Gastroesophageal sphincter (tissue), 4 donors: ENCODE measurements around the gene KAZN. TPM values are rescaled to one million over a fixed set of nuclear protein-coding genes. Genes with fewer than 3 reads are reported as not detected.

Experiments used
- ATAC-seq: fragments of 150-250 bp; one replicate; pipeline ENCODE4 v1.9.1; 2016; ENCODE audit warnings: mild to moderate bottlenecking, moderate library complexity
- H3K27ac ChIP-seq, 4 donors: fragments of 200-600 bp; sonication (generic) in 3 of 4; 1 replicate in 3 of 4; 2 replicates in 1 of 4; pipeline ENCODE4 v1.5.1; 2016 to 2019
- H3K27me3 ChIP-seq: fragments of 200-600 bp; sonication (generic); one replicate; pipeline ENCODE4 v1.5.1; 2019
- H3K36me3 ChIP-seq, 2 donors: fragments of 200-600 bp; sonication (generic); one replicate each; pipeline ENCODE4 v1.5.1; 2019; ENCODE audit warnings: control low read depth in 1 of 2
- H3K4me1 ChIP-seq, 3 donors: fragments of 200-600 bp; sonication (generic); 1 replicate in 2 of 3; 2 replicates in 1 of 3; pipeline ENCODE4 v1.5.1; 2016 to 2019; ENCODE audit warnings: control low read depth in 2 of 3
- H3K4me3 ChIP-seq, 2 donors: fragments of 200-600 bp; sonication (generic); one replicate each; pipeline ENCODE4 v1.5.1; 2019; ENCODE audit warnings: mild to moderate bottlenecking in 1 of 2, moderate library complexity in 1 of 2
- H3K9me3 ChIP-seq, 3 donors: fragments of 200-600 bp; sonication (generic); one replicate each; pipeline ENCODE4 v1.5.1; 2017 to 2019; ENCODE audit warnings: control low read depth in 2 of 3
- CTCF ChIP-seq, 4 experiments: fragments of 200-600 bp in 2 of 4; fragments of 450-650 bp in 2 of 4; sonication (generic) in 1 of 4; IDR thresholded peaks; one replicate each; pipeline ENCODE4 v1.5.1; 2017 to 2019; ENCODE audit warnings: antibody characterized with exemption in 4 of 4, mild to moderate bottlenecking in 2 of 4, moderate library complexity in 2 of 4
- EP300 ChIP-seq: sonication (generic); formaldehyde crosslinking; IDR thresholded peaks from one replicate; pipeline ENCODE4 v1.6.1; 2017; ENCODE audit warnings: antibody characterized with exemption, mild to moderate bottlenecking
- POLR2A ChIP-seq, 2 donors: fragments of 450-650 bp; IDR thresholded peaks; one replicate each; pipeline ENCODE4 v1.6.1; 2017; ENCODE audit warnings: antibody characterized with exemption in 2 of 2, mild to moderate bottlenecking in 2 of 2, moderate library complexity in 1 of 2
- POLR2AphosphoS5 ChIP-seq: sonication (generic); formaldehyde crosslinking; IDR thresholded peaks from one replicate; pipeline ENCODE4 v1.6.1; 2017; ENCODE audit warnings: antibody characterized with exemption
- WGBS, 2 donors: methylation state at CpG; one replicate each; pipeline ENCODE4 v1.1.5; 2018; ENCODE audit warnings: low coverage in 1 of 2; 5-methylcytosine and 5-hydroxymethylcytosine counted together
- total RNA-seq, 4 donors: library from RNA; depleted of rRNA; stranded (reverse); fragments of >200 nt; gene quantifications; one replicate each; pipeline ENCODE4 v1.1.0, GENCODE V29; 2016

The KAZN gene
- total RNA-seq, 4 donors from 2014 or later = 6.5 to 16.6 (median 11.5) TPM

DNA sequence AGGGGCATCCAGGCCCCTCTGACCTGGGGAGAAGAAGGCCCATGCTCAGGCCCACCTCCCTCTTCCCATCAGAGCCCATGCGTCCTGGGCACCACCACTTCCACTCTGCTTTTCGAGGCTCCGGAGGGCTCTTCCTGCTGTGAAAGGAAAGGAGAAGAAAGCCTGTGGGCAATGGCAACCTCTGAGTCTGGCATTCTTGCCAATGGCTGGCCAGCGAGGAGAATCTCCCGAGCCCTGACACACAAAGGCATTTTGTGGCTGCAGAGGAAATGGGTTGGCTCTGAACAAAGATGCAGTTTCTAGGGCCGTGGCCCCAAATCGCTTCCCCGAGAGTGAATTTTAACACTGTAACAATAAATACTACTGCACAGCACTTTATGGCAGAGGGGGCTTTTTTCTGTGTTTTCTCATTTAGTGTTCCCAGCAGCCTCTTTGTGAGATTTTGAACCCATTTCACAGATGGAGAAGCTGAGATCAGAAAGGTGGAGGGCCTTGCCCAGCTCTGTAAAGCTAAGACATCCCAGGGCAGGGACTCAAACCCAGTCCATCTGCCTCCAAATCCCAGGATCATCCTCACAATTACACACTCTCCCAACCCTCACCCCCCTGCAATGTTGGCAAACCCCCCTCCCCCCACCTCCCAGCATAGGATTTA lies 519.3 kb downstream of the KAZN start:
- Histone ChIP-seq H3K4me1 (no peaks in the 10 kb centered on the region), H3K27me3 (peaks cover 3% of the 10 kb centered on the region), H3K4me3 (no peak overlapping the region), H3K36me3 (no peaks in the 10 kb centered on the region), H3K9me3 (no peaks in the 10 kb centered on the region), H3K27ac (no peak overlapping the region)
- WGBS, 2 donors = 50 to 95% methylated on average over 3 to 5 of the region's 8 CpGs
- no peak for ATAC-seq
- TF ChIP-seq EP300 (no peak), POLR2A (IDR thresholded peaks at IDR 0.05) (no peak), POLR2AphosphoS5 (no peak), CTCF (IDR thresholded peaks at IDR 0.05) (no peak)

DNA sequence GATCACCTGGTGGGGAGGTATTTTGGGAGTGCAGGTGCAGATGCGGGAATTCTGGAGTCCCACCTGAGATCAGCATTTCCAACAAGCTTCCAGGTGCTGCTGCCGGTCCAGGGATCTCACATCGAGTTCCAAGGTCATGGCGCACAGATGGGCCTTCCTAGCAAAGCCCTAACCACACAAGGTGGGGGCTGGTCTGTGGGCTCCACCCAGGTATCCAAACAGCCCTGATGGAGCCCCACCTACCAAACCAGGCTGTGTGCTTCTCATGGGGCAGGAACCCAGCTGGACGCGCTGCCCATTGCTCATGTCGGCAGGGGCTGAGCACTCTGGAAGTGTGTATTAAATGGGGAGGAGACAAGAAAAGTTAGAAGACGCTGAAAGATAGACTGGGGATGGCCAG lies 520.1 kb downstream of the KAZN start:
- no peaks in the 10 kb centered on the region for H3K36me3 ChIP-seq
- ATAC-seq = no peak
- 89 to 100% methylated on average over 1 to 3 of the region's 8 CpGs for WGBS, 2 donors
- H3K27ac ChIP-seq = no peak overlapping the region
- no peaks in the 10 kb centered on the region for H3K4me1 ChIP-seq
- TF ChIP-seq POLR2AphosphoS5 (no peak), EP300 (no peak), POLR2A (IDR thresholded peaks at IDR 0.05) (no peak), CTCF (IDR thresholded peaks at IDR 0.05) (no peak)
- H3K4me3 ChIP-seq = no peak overlapping the region
- no peaks in the 10 kb centered on the region for H3K9me3 ChIP-seq
- peaks cover 3% of the 10 kb centered on the region for H3K27me3 ChIP-seq

DNA sequence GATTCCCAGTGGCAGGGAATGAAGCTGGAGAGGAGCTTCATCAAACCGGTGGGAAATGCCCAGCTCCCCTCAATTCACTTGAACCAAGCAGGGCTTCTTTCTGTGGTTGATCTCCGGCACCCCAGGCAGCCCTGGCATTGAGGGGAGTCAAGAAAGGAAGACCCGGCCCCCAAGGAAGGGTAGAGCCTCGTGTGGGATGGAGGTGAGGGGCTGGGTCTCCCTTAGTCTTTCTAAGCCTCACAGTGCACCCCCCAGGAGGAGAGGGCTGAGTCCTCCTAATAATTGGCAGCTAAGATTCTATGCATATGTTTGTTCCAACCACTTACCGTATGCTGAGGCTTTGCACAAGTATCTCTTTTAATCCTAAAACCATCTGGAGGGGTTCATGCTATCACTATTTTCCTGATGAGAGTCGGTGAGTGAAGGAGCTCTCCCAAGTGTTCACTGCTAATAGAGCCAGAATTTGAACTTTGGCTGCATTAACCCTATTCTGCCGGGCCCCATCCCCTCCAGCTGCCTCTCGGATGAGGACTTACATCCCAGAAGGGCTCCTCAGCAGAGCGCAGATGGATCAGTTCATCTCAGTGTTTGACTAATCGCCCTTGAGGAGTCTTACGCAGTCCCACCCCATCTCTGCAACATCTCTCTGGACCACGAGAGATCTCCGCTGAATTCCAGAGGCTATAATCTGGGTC lies 521.9 kb downstream of the KAZN start:
- no peak overlapping the region for H3K4me3 ChIP-seq
- H3K9me3 ChIP-seq = no peaks in the 10 kb centered on the region
- TF ChIP-seq POLR2A (IDR thresholded peaks at IDR 0.05) = no peak
- ATAC-seq = no peak
- no peaks in the 10 kb centered on the region for H3K27me3 ChIP-seq
- WGBS, 2 donors = 72 to 77% methylated on average over 6 to 8 of the region's 13 CpGs
- H3K36me3 ChIP-seq = no peaks in the 10 kb centered on the region
- H3K4me1 ChIP-seq = no peaks in the 10 kb centered on the region
- no peak overlapping the region for H3K27ac ChIP-seq

DNA sequence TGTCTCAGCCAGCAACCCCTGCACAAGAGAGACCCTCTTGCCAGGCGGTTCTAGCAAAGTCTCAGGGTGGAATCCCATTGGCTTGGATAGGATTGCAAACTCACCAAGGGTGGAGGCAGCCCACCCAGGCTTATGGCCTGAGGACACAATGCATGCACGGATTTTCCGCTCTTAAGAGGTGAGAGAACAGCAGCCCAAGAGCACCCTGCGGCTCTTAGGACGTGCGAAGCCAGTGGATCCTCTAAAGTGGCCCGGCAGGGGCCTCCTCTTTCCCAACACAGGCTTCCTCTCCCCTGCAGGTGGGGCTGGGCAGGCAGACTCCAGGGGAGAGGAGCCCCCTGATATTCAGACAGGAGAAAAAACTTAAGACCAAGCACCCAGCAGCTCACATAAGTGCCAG lies 523.8 kb downstream of the KAZN start:
- TF ChIP-seq EP300 = no peak
- TF ChIP-seq CTCF (IDR thresholded peaks at IDR 0.05) = no peak
- TF ChIP-seq POLR2AphosphoS5 = no peak
- no peak for TF ChIP-seq POLR2A (IDR thresholded peaks at IDR 0.05)
- WGBS, 2 donors = 80% methylated on average over 1 of the region's 7 CpGs; no CpG with 5 or more reads in 1 of the 2 donors
- no peaks in the 10 kb centered on the region for H3K9me3 ChIP-seq
- no peaks in the 10 kb centered on the region for H3K27me3 ChIP-seq
- H3K4me1 ChIP-seq = no peaks in the 10 kb centered on the region
- no peak overlapping the region for H3K4me3 ChIP-seq
- no peak for ATAC-seq
- H3K27ac ChIP-seq = no peak overlapping the region
- no peaks in the 10 kb centered on the region for H3K36me3 ChIP-seq

DNA sequence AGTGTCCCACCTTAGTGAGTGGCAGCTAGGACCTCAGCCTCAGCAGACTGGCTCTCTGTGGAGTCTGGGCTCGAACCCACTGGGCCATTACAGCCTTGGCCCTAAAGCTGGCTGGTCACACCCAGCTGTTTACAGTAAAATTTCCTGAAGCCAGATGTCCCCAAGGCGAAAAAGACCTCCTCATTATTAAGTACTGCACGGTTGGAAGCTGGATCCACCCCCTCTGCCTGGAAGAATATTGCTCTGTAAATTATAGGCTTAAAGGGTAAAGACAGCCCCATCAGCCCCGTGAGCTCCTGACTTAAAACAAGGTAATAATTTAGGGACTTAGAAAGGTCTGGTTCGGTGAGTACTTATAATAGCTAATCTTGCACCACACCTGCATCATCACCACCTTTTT lies 524.8 kb downstream of the KAZN start:
- 70 to 75% methylated on average over 3 to 5 of the region's 5 CpGs for WGBS, 2 donors
- Histone ChIP-seq H3K4me1 (no peaks in the 10 kb centered on the region), H3K9me3 (no peaks in the 10 kb centered on the region), H3K4me3 (no peak overlapping the region), H3K27ac (no peak overlapping the region), H3K36me3 (no peaks in the 10 kb centered on the region), H3K27me3 (no peaks in the 10 kb centered on the region)
- TF ChIP-seq POLR2A (IDR thresholded peaks at IDR 0.05) (no peak), CTCF (IDR thresholded peaks at IDR 0.05) (no peak), POLR2AphosphoS5 (no peak), EP300 (no peak)
- ATAC-seq = no peak
